Esophagus squamous epithelium (tissue), 5 donors: Measurements from ENCODE around the gene MTSS2. TPM values are rescaled to one million over a fixed set of nuclear protein-coding genes. Genes with fewer than 3 reads are reported as not detected.

Experiments
- DNase-seq: peaks from one replicate; lab custom pipeline; 2025; lab: John Stamatoyannopoulos, UW
- H3K27ac ChIP-seq, 4 donors: fragments of 200-600 bp; sonication (generic); one replicate each; pipeline ENCODE4 v1.5.1; 2016 to 2019; ENCODE audit warnings: mild to moderate bottlenecking in 1 of 4
- H3K27me3 ChIP-seq, 4 donors: fragments of 200-600 bp; sonication (generic); 1 replicate in 3 of 4; 2 replicates in 1 of 4; pipeline versions ENCODE4 v1.5.1 to v1.6.0; 2017 to 2021; ENCODE audit warnings: antibody characterized with exemption in 1 of 4
- H3K36me3 ChIP-seq, 3 donors: fragments of 200-600 bp; sonication (generic); one replicate each; pipeline ENCODE4 v1.5.1; 2016 to 2019
- H3K4me1 ChIP-seq, 3 donors: fragments of 200-600 bp; sonication (generic); one replicate each; pipeline ENCODE4 v1.5.1; 2017 to 2019
- H3K4me3 ChIP-seq, 4 donors: fragments of 200-600 bp; sonication (generic); 1 replicate in 3 of 4; 2 replicates in 1 of 4; pipeline ENCODE4 v1.5.1; 2016 to 2019; ENCODE audit warnings: mild to moderate bottlenecking in 2 of 4, moderate library complexity in 1 of 4
- H3K9me3 ChIP-seq, 3 donors: fragments of 200-600 bp; sonication (generic); one replicate each; pipeline ENCODE4 v1.5.1; 2016 to 2019
- CTCF ChIP-seq, 6 experiments: fragments of 450-650 bp in 4 of 6; fragments of 200-600 bp in 2 of 6; sonication (generic) in 2 of 6; IDR thresholded peaks; one replicate each; pipeline ENCODE4 v1.5.1; 2016 to 2019; ENCODE audit warnings: antibody characterized with exemption in 6 of 6, mild to moderate bottlenecking in 4 of 6, moderate library complexity in 4 of 6
- POLR2A ChIP-seq, 4 donors: fragments of 450-650 bp; IDR thresholded peaks; one replicate each; pipeline ENCODE4 v1.6.1; 2017; ENCODE audit warnings: antibody characterized with exemption in 4 of 4, mild to moderate bottlenecking in 4 of 4, moderate library complexity in 3 of 4
- WGBS, 2 donors: methylation state at CpG; one replicate each; pipeline ENCODE4 v1.1.5; 2018; 5-methylcytosine and 5-hydroxymethylcytosine counted together
- intact Hi-C: fragments of 100-400 bp; cut with DNase I; formaldehyde crosslinking; loops from one replicate; pipeline ENCODE4 v1.15.0; 2022
- total RNA-seq, 4 donors: library from RNA; depleted of rRNA; stranded (reverse); fragments of >200 nt; gene quantifications; one replicate each; pipeline ENCODE4 v1.1.0, GENCODE V29; 2016
- donor health status: DM: yes; HTN: yes; CAD: no.

MTSS2 gene
- total RNA-seq, 4 donors from 2014 or later = 15.5 to 39.7 (median 27.5) TPM

GRCh38 chr16:70710422-70711210 lies 24.8 kb upstream of the MTSS2 start:
- no peaks in the 10 kb centered on the region for H3K9me3 ChIP-seq
- no peak overlapping the region for H3K4me3 ChIP-seq
- WGBS, 2 donors = 85 to 96% methylated on average over 10 to 16 of the region's 31 CpGs
- peak overlapping the region in 2 of 4 donors; percentile 15 to 31 for H3K27ac ChIP-seq
- H3K27me3 ChIP-seq = no peaks in the 10 kb centered on the region
- H3K4me1 ChIP-seq = peaks cover 17 to 77% (median 41%) of the 10 kb centered on the region in 3 donors
- DNase-seq = no peak
- intact Hi-C loops = no loop called here
- TF ChIP-seq POLR2A (IDR thresholded peaks at IDR 0.05) = no peak
- TF ChIP-seq CTCF (IDR thresholded peaks at IDR 0.05) = no peak
- peaks cover 0 to 8% (median 0%) of the 10 kb centered on the region in 3 donors for H3K36me3 ChIP-seq

- H3K27me3 ChIP-seq = no peaks in the 10 kb centered on the region
- intact Hi-C loops = no loop called here
- H3K9me3 ChIP-seq = no peaks in the 10 kb centered on the region
- TF ChIP-seq CTCF (IDR thresholded peaks at IDR 0.05) (no peak), POLR2A (IDR thresholded peaks at IDR 0.05) (no peak)
- H3K4me1 ChIP-seq = peaks cover 14 to 77% (median 34%) of the 10 kb centered on the region in 3 donors
- H3K36me3 ChIP-seq = peaks cover 0 to 8% (median 0%) of the 10 kb centered on the region in 3 donors
- DNase-seq = no peak
- H3K27ac ChIP-seq = peak overlapping the region in 3 of 4 donors; percentile 31 to 56 (median 45)
- no CpG with 5 or more reads among the region's 7 CpGs for WGBS, 2 donors
- no peak overlapping the region for H3K4me3 ChIP-seq
These were observed 24.1 kb upstream of the MTSS2 start for GRCh38 chr16:70709942-70710341.

- Histone ChIP-seq H3K9me3 (no peaks in the 10 kb centered on the region), H3K4me1 (peaks cover 16 to 77% (median 32%) of the 10 kb centered on the region in 3 donors), H3K36me3 (peaks cover 0 to 8% (median 0%) of the 10 kb centered on the region in 3 donors), H3K27me3 (no peaks in the 10 kb centered on the region), H3K27ac (peak overlapping the region in 3 of 4 donors; percentile 31 to 56 (median 45)), H3K4me3 (no peak overlapping the region)
- WGBS, 2 donors = 82 to 92% methylated on average over 3 to 4 of the region's 5 CpGs
- TF ChIP-seq POLR2A (IDR thresholded peaks at IDR 0.05) (no peak), CTCF (IDR thresholded peaks at IDR 0.05) (no peak)
- DNase-seq = no peak
- intact Hi-C loops = no loop called here
These were observed 23.6 kb upstream of the MTSS2 start for GRCh38 chr16:70709457-70709856.

- H3K4me1 ChIP-seq = peaks cover 24 to 77% (median 34%) of the 10 kb centered on the region in 3 donors
- H3K27ac ChIP-seq = peak overlapping the region in 3 of 4 donors; percentile 24 to 76 (median 31)
- no peak for TF ChIP-seq CTCF (IDR thresholded peaks at IDR 0.05)
- TF ChIP-seq POLR2A (IDR thresholded peaks at IDR 0.05) = no peak
- H3K36me3 ChIP-seq = peaks cover 0 to 8% (median 0%) of the 10 kb centered on the region in 3 donors
- intact Hi-C loops = no loop called here
- H3K27me3 ChIP-seq = no peaks in the 10 kb centered on the region
- no peak overlapping the region for H3K4me3 ChIP-seq
- WGBS, 2 donors = 71 to 87% methylated on average over 15 of the region's 20 CpGs
- DNase-seq = no peak
- no peaks in the 10 kb centered on the region for H3K9me3 ChIP-seq
These were observed 22.8 kb upstream of the MTSS2 start for GRCh38 chr16:70708366-70709246.
